Parathyroid adenoma (tissue), 2 donors: ENCODE results near the gene TSPAN6.

Experiments used
- H2AFZ ChIP-seq: fragments of 300-600 bp; sonication (generic); one replicate; pipeline ENCODE4 v1.7.0; 2017; ENCODE audit warnings: antibody characterized with exemption, mild to moderate bottlenecking
- H3K27ac ChIP-seq: fragments of 300-600 bp; sonication (generic); one replicate; pipeline ENCODE4 v1.7.0; 2017
- H3K27me3 ChIP-seq: fragments of 300-600 bp; sonication (generic); one replicate; pipeline ENCODE4 v1.7.0; 2017; ENCODE audit warnings: low read length; ENCODE audit not compliant: control insufficient read depth, insufficient read depth
- H3K36me3 ChIP-seq: fragments of 300-600 bp; sonication (generic); one replicate; pipeline ENCODE4 v1.7.0; 2017; ENCODE audit warnings: low read length; ENCODE audit not compliant: control insufficient read depth, insufficient read depth
- H3K4me1 ChIP-seq: fragments of 300-600 bp; sonication (generic); one replicate; pipeline ENCODE4 v1.7.0; 2017; ENCODE audit warnings: control low read depth
- H3K4me2 ChIP-seq: fragments of 300-600 bp; sonication (generic); one replicate; pipeline ENCODE4 v1.7.0; 2017; ENCODE audit warnings: low read length
- H3K4me3 ChIP-seq: fragments of 300-600 bp; sonication (generic); one replicate; pipeline ENCODE4 v1.7.0; 2017; ENCODE audit warnings: low read depth, low read length
- H3K79me2 ChIP-seq: fragments of 300-600 bp; sonication (generic); one replicate; pipeline ENCODE4 v1.7.0; 2017; ENCODE audit warnings: control low read depth
- H3K9ac ChIP-seq: fragments of 300-600 bp; sonication (generic); one replicate; pipeline ENCODE4 v1.7.0; 2017; ENCODE audit warnings: mild to moderate bottlenecking
- H3K9me3 ChIP-seq: fragments of 300-600 bp; sonication (generic); one replicate; pipeline ENCODE4 v1.7.0; 2017; ENCODE audit warnings: low read length; ENCODE audit not compliant: control insufficient read depth
- CTCF ChIP-seq: fragments of 300-600 bp; sonication (generic); IDR thresholded peaks from one replicate; pipeline ENCODE4 v1.7.0; 2017; ENCODE audit warnings: antibody characterized with exemption, mild to moderate bottlenecking
- donor health status: primary hyperparathyroidism.

The TSPAN6 gene, protein sequence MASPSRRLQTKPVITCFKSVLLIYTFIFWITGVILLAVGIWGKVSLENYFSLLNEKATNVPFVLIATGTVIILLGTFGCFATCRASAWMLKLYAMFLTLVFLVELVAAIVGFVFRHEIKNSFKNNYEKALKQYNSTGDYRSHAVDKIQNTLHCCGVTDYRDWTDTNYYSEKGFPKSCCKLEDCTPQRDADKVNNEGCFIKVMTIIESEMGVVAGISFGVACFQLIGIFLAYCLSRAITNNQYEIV

GRCh38 chrX:100636321-100636991, at the start of gene TSPAN6:
TSPAN6 (minus strand) TSS chrX:100636806; CDS start chrX:100636694, 112 bp downstream.
- Histone ChIP-seq H3K9me3 (no peaks in the 10 kb centered on the region), H3K79me2 (no peaks in the 10 kb centered on the region), H3K4me1 (peaks cover 2% of the 10 kb centered on the region), H3K27me3 (no peaks in the 10 kb centered on the region), H2AFZ (peak within 1 kb of the TSS; percentile 89), H3K4me3 (peak within 1 kb of the TSS; percentile 80), H3K9ac (peak within 1 kb of the TSS; percentile 11), H3K36me3 (no peaks in the 10 kb centered on the region), H3K27ac (peak within 1 kb of the TSS; percentile 72), H3K4me2 (peak within 1 kb of the TSS; percentile 56)
- TF ChIP-seq CTCF, result peak; percentile 32

DNA sequence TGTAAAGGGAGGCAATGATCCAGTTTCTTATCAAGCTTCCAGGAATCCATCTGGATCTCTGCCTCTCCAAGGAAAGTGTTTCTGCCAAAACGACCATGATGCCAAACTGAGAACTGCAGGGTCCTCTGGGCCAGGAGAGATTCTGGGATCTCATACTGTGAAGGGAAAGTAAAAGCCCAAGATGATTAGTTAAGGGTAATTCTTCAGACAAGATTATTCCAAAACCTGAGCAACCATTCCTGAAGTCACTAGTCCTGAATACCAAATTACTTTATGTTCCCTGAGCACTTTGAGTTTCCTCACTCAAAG, 49.3 kb upstream of the TSPAN6 start:
- Histone ChIP-seq H3K79me2 (no peaks in the 10 kb centered on the region), H3K9ac (no peak overlapping the region), H3K27me3 (no peaks in the 10 kb centered on the region), H3K9me3 (no peaks in the 10 kb centered on the region), H2AFZ (no peak overlapping the region), H3K4me3 (no peak overlapping the region), H3K36me3 (no peaks in the 10 kb centered on the region), H3K27ac (no peak overlapping the region), H3K4me1 (no peaks in the 10 kb centered on the region), H3K4me2 (no peak overlapping the region)
- TF ChIP-seq CTCF, result no peak

DNA sequence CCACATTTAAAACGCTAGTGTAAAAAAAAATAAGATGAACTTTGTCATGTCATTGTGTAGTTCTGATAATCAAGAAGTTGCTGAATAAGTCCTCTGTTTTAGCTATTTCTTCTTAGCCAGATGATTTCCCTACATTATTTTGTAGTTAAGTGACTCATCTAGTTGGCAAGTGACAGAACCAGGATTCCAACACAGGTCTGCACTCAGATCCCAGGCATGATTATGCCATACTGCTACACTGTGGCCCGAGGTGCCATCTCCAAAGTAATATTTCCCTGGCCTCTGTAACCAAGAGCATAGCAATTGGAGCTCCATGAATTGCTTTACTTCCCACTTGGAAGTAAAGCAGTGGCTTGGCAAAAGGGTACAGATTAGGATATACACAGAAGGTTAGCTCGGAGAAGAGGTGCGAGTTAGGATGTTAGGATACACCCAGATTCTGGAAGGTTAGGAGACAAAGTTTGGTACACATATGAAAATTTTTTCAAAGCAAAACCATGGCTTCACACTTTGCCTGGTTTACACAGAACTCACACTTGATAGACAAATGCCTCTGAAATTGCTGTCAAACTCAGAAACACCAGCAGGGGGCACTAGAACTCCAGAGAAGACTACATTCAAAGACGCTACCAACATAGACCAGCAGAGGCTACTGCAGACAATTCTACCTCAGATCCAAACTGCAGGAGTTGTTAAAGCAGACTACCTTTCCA, 48.8 kb upstream of the TSPAN6 start:
- H3K4me3 ChIP-seq, result no peak overlapping the region
- no peaks in the 10 kb centered on the region for H3K79me2 ChIP-seq
- H3K9me3 ChIP-seq, result no peaks in the 10 kb centered on the region
- no peak overlapping the region for H3K4me2 ChIP-seq
- TF ChIP-seq CTCF, result peak; percentile 71
- no peak overlapping the region for H3K27ac ChIP-seq
- H3K4me1 ChIP-seq, result no peaks in the 10 kb centered on the region
- H3K9ac ChIP-seq, result no peak overlapping the region
- H3K36me3 ChIP-seq, result no peaks in the 10 kb centered on the region
- H3K27me3 ChIP-seq, result no peaks in the 10 kb centered on the region
- no peak overlapping the region for H2AFZ ChIP-seq

GRCh38 chrX:100682939-100683338, 46.3 kb upstream of the TSPAN6 start:
- no peak overlapping the region for H3K27ac ChIP-seq
- no peaks in the 10 kb centered on the region for H3K9me3 ChIP-seq
- no peak overlapping the region for H3K4me3 ChIP-seq
- H3K27me3 ChIP-seq, result no peaks in the 10 kb centered on the region
- no peaks in the 10 kb centered on the region for H3K36me3 ChIP-seq
- H3K79me2 ChIP-seq, result no peaks in the 10 kb centered on the region
- no peak overlapping the region for H3K4me2 ChIP-seq
- no peak overlapping the region for H2AFZ ChIP-seq
- no peak overlapping the region for H3K9ac ChIP-seq
- no peak for TF ChIP-seq CTCF
- no peaks in the 10 kb centered on the region for H3K4me1 ChIP-seq
